Limb (tissue), 2 donors: ENCODE results near the gene ATP8A2.

ENCODE experiments used
- DNase-seq, 2 donors: peaks; one replicate each; pipeline ENCODE4 v3.0.0-alpha.2; 2016; ENCODE audit errors: extremely low spot score in 2 of 2

Gene ATP8A2

GRCh38 chr13:25910991-25911419 is 539.2 kb downstream of the ATP8A2 start:
- DNase-seq, result no peak

- no peak for DNase-seq
Observed at GRCh38 chr13:25912961-25913360, 541.2 kb downstream of the ATP8A2 start.

GRCh38 chr13:25915840-25916518 is 544.2 kb downstream of the ATP8A2 start:
- no peak for DNase-seq

DNA sequence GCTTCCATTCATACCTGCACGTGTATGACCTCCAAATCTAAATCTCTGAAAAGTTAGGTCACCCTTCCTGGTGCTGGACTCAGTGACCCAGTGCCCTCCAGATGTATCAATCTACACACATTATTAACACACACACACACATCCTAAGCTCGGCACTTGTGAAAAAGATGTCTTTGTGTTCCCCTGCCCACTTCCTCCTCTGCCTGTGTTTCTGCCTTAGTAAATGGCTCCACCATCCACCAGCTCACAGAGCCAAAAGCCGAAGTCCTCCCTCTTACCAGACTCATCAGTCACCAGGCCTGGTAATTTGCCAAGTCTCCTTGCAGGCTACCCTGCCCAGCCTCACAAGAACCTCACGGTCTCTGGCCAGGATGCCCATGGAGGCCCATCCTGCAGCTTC is 548.5 kb downstream of the ATP8A2 start:
- DNase-seq, result no peak

GRCh38 chr13:25920931-25921330 is 549.2 kb downstream of the ATP8A2 start:
- no peak for DNase-seq

- DNase-seq, result peak in 1 of 2 donors; percentile 44
Observed at GRCh38 chr13:25922376-25922775, 550.6 kb downstream of the ATP8A2 start.

DNA sequence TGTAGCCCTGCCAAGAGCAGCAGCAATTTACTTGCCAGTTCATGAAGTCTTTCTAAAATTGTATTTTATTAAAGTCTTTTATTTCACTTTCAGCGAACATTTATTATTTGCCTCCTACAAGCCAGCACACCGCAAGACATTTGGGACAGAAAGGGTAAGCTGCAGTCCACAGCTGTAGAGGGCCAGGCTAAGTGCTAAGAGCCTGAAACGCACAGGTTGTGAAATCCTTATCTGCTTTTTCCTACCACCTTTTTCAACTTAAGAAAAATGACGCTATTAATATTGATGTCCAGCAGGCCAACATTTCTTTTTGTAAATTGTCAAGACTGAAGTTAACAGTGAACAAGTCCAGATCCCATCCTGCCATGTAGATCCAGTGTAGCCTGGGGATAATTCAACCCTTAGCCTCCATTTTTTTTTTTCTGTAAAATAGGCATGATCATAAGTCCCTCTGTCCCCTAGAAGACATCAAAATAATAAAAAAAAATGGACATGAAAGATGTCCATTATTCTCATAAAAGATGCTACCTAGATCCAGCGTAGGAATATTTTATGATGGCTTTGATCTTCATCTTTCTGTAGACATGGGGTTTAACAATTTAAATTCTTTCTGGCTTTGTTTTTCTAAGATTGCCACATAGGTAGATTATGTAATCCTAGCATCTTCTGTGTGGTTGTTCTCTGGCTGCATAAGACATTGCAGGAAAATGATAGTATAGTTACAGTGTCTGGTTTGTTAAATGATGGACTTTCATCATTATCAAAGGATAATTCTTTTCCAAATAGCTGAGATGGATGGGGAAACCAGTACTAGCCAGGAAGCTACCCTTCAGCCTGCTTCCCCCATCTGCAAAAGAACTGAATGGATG is 551.7 kb downstream of the ATP8A2 start:
- no peak for DNase-seq

DNA sequence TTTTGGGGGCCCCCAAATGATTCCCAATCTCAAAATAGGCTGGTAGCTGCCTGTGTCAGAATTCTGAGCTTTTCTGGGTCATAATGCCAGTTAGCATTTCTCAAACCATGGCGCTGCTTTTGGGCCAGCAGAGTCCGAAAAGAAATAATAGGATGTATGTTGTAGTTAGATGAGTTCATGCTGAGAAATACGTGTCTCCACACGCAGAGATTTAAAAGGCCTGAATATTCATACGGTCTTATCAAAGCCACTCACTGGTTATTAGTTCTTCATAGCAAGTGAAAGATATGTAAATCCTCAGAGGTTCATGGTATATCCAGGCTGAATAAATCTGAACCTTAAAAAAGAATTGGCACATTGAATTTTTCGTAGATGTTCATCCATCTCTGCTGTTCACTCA is 555.6 kb downstream of the ATP8A2 start:
- DNase-seq, result no peak

- DNase-seq, result peak; percentile 34 to 58
Observed at GRCh38 chr13:25927932-25928331, 556.2 kb downstream of the ATP8A2 start.

GRCh38 chr13:25928941-25929505 is 557.2 kb downstream of the ATP8A2 start:
- no peak for DNase-seq

- DNase-seq, result no peak
Observed at GRCh38 chr13:25929816-25930215, 558.0 kb downstream of the ATP8A2 start.

DNA sequence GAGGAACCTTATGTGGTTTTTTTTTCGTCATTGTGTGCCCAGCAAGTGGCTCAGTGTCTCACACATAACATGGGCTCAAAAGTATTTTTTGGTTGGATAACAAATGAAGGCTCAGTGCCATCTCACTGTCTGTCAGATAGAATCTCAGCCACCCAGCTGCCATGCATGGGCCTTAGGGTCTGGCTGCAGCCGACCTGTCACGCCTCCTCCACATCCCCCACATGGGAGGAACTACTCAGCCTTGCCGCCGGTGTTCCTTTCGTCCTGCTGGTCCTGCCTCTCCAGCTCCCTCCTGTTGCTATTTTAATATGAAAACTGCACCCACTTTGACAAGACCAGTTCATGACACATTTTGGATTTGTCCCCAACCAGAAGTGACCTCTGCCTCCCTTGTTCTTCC is 558.9 kb downstream of the ATP8A2 start:
- no peak for DNase-seq

- no peak for DNase-seq
Observed at GRCh38 chr13:25932365-25932764, 560.6 kb downstream of the ATP8A2 start.

GRCh38 chr13:25933520-25933919 is 561.7 kb downstream of the ATP8A2 start:
- DNase-seq, result no peak

- DNase-seq, result no peak
Observed at GRCh38 chr13:25934127-25934526, 562.4 kb downstream of the ATP8A2 start.

- DNase-seq, result no peak
Observed at GRCh38 chr13:25939961-25940687, 568.4 kb downstream of the ATP8A2 start.

DNA sequence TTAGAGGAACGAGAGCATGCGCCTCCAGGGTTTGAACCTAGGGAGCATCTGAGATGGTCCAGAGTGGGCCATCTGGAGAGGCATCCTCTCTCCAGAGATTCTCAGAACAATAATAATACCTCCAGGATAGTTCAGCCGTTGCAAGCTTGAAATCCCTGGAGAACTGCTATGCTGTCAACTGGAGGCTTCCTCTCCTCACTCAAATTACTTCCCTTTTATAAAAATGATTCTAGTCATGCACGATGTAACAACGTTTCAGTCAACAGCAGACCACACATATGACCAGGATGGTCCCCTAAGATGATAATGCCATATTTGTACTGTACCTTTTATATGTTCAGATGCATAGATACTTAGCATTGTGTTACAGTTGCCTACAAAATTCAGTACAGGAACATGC is 571.3 kb downstream of the ATP8A2 start:
- no peak for DNase-seq

- no peak for DNase-seq
Observed at GRCh38 chr13:25943658-25944057, 571.9 kb downstream of the ATP8A2 start.

DNA sequence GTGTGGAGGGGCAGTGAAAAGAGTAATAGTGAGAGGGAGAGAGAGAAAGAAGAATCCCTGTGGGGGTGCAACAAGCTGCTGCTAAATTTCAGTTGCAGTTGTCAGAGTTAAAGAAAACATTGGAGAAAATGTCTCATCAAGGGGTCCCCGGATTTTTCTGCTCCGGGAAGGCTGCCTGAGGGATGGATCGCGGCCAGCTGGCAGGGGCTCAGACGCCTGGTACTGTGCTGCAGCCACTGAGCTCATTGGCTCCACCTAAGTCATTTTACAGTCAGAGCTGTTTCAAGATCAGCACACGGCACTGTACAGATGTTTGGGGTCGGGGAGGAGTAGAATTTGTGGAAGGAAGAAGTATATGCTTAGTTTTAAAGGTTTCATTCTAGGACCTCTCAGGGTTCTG is 573.8 kb downstream of the ATP8A2 start:
- DNase-seq, result peak; percentile 47 to 84

DNA sequence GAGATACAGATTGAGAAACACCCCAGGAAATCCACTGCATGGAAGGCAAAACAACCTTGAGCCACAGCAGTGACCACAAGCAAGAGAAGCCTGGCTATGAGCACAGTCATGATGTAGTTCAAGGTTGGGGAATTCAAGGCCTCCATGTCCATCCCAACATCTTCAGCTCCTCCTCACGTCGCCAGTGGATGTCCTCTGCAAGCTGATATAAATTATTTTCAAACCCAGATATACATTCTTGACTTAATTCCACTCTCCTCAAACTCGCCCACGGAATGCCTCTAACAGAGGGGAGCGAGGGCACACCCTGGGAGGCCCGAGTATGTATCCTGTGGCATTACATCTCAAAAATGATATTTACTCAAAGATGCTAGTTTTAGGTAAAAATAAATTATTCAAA is 574.5 kb downstream of the ATP8A2 start:
- DNase-seq, result no peak

GRCh38 chr13:25948910-25949309 is 577.1 kb downstream of the ATP8A2 start:
- DNase-seq, result no peak

- DNase-seq, result no peak
Observed at GRCh38 chr13:25951831-25952230, 580.1 kb downstream of the ATP8A2 start.
